HG03520 (cell line): ENCODE data around the gene IL18BP.

Source experiments
- ATAC-seq: cut with Tn5 transposase; IDR thresholded peaks from one replicate; pipeline ENCODE4 v1.9.1; 2021; ENCODE audit warnings: mild to moderate bottlenecking, moderate library complexity; ENCODE audit not compliant: unreplicated experiment

Gene IL18BP

GRCh38 chr11:72010529-72011233 lies 12.0 kb downstream of the IL18BP start:
- no peak for ATAC-seq

GRCh38 chr11:72012091-72012630 lies 13.5 kb downstream of the IL18BP start:
- no peak for ATAC-seq

- ATAC-seq, result no peak
Observed at GRCh38 chr11:72012897-72013721, 14.4 kb downstream of the IL18BP start.

- ATAC-seq, result no peak
Observed at GRCh38 chr11:72013765-72014711, 15.3 kb downstream of the IL18BP start.

- no peak for ATAC-seq
Observed at GRCh38 chr11:72014761-72015320, 16.1 kb downstream of the IL18BP start.

- no peak for ATAC-seq
Observed at GRCh38 chr11:72015511-72016061, 16.9 kb downstream of the IL18BP start.

- ATAC-seq, result no peak
Observed at GRCh38 chr11:72018171-72018570, 19.5 kb downstream of the IL18BP start.

GRCh38 chr11:72023335-72023734 lies 24.6 kb downstream of the IL18BP start:
- ATAC-seq, result no peak

GRCh38 chr11:72024069-72024754 lies 25.5 kb downstream of the IL18BP start:
- no peak for ATAC-seq

GRCh38 chr11:72026090-72026489 lies 27.4 kb downstream of the IL18BP start:
- no peak for ATAC-seq

- no peak for ATAC-seq
Observed at GRCh38 chr11:72030472-72031045, 31.9 kb downstream of the IL18BP start.

- no peak for ATAC-seq
Observed at GRCh38 chr11:72036687-72037086, 38.0 kb downstream of the IL18BP start.

- no peak for ATAC-seq
Observed at GRCh38 chr11:72037554-72038311, 39.0 kb downstream of the IL18BP start.

- ATAC-seq, result no peak
Observed at GRCh38 chr11:72038491-72038890, 39.8 kb downstream of the IL18BP start.

GRCh38 chr11:72039031-72039855 lies 40.5 kb downstream of the IL18BP start:
- no peak for ATAC-seq

GRCh38 chr11:72039856-72040401 lies 41.2 kb downstream of the IL18BP start:
- no peak for ATAC-seq
